WTC11 (cell line): ENCODE data around the gene ANKS3. TPM values are rescaled to one million over a fixed set of nuclear protein-coding genes. Genes with fewer than 3 reads are reported as not detected.

ENCODE experiments used
- ATAC-seq: fragments of 200-7000 bp; cut with Tn5 transposase; 2 replicates; pipeline ENCODE4 v1.10.0; 2021; ENCODE audit warnings: mild to moderate bottlenecking, moderate library complexity
- CTCF ChIA-PET: fragments of 300-600 bp; sonication (Branson Sonifier 250); formaldehyde crosslinking; loops from one replicate; lab custom pipeline; 2021; ENCODE audit warnings: antibody characterized with exemption; lab: Charles Lee
- POLR2A ChIA-PET: fragments of 350-600 bp; sonication (Branson Sonifier 250); formaldehyde crosslinking; loops from one replicate; lab custom pipeline; 2021; ENCODE audit warnings: antibody characterized with exemption; lab: Charles Lee
- DNase-seq: peaks from one replicate; pipeline ENCODE4 v3.0.0; 2021; ENCODE audit warnings: low spot score
- H3K27ac Mint-ChIP-seq: 2 replicates; pipeline ENCODE4 v1.8.0; 2021; ENCODE audit warnings: mixed read lengths
- H3K27me3 Mint-ChIP-seq: 2 replicates; pipeline ENCODE4 v1.8.0; 2021; ENCODE audit warnings: low read depth, mild to moderate bottlenecking, moderate library complexity, mixed read lengths
- H3K36me3 Mint-ChIP-seq: 2 replicates; pipeline ENCODE4 v1.8.0; 2021; ENCODE audit warnings: mixed read lengths
- H3K4me1 Mint-ChIP-seq: 2 replicates; pipeline ENCODE4 v1.8.0; 2022; ENCODE audit warnings: mixed read lengths
- H3K4me3 Mint-ChIP-seq: 2 replicates; pipeline ENCODE4 v1.8.0; 2021; ENCODE audit warnings: mild to moderate bottlenecking, moderate library complexity, mixed read lengths
- H3K9me3 Mint-ChIP-seq: 2 replicates; pipeline ENCODE4 v1.8.0; 2021; ENCODE audit warnings: mixed read lengths
- ELF4 ChIP-seq: sonication (generic); formaldehyde crosslinking; IDR thresholded peaks from 2 replicates; pipeline ENCODE4 v1.8.1; 2022; ENCODE audit warnings: low read depth, mild to moderate bottlenecking, moderate library complexity, missing genetic modification reagents
- EMX1 ChIP-seq: fragments of 250-450 bp; sonication (Bioruptor Pico); IDR thresholded peaks from 2 replicates; pipeline ENCODE4 v1.8.0; 2021; ENCODE audit warnings: mild to moderate bottlenecking
- ETV6 ChIP-seq: sonication (generic); formaldehyde crosslinking; IDR thresholded peaks from 2 replicates; pipeline ENCODE4 v1.8.1; 2022; ENCODE audit warnings: mild to moderate bottlenecking, missing genetic modification reagents
- GRHL2 ChIP-seq: fragments of 250-450 bp; sonication (Bioruptor Pico); IDR thresholded peaks from 2 replicates; pipeline ENCODE4 v1.8.0; 2022; ENCODE audit warnings: mild to moderate bottlenecking, moderate library complexity; ENCODE audit not compliant: insufficient replicate concordance, severe bottlenecking
- GTF2I ChIP-seq: fragments of 250-450 bp; sonication (Bioruptor Pico); conservative IDR thresholded peaks from 2 replicates; pipeline ENCODE4 v1.4.0; 2021; ENCODE audit warnings: mild to moderate bottlenecking
- IRF1 ChIP-seq: sonication (generic); formaldehyde crosslinking; IDR thresholded peaks from 2 replicates; pipeline ENCODE4 v1.8.0; 2023; ENCODE audit warnings: missing genetic modification reagents
- IRF2 ChIP-seq: sonication (generic); formaldehyde crosslinking; IDR thresholded peaks from 2 replicates; pipeline ENCODE4 v1.8.0; 2022; ENCODE audit warnings: low read depth, missing genetic modification reagents, borderline replicate concordance
- JUN ChIP-seq: sonication (generic); formaldehyde crosslinking; IDR thresholded peaks from 2 replicates; pipeline ENCODE4 v1.8.0; 2023; ENCODE audit warnings: mild to moderate bottlenecking, missing genetic modification reagents
- NFE2L1 ChIP-seq: sonication (generic); formaldehyde crosslinking; IDR thresholded peaks from 2 replicates; pipeline ENCODE4 v1.8.1; 2023; ENCODE audit warnings: missing genetic modification reagents
- NR3C1 ChIP-seq: sonication (generic); formaldehyde crosslinking; conservative IDR thresholded peaks from 2 replicates; pipeline ENCODE4 v1.8.1; 2023; ENCODE audit warnings: low read depth, mild to moderate bottlenecking, missing genetic modification reagents
- OVOL2 ChIP-seq: fragments of 250-450 bp; sonication (Bioruptor Pico); IDR thresholded peaks from 2 replicates; pipeline ENCODE4 v1.9.0; 2021; ENCODE audit warnings: mild to moderate bottlenecking, borderline replicate concordance
- PRDM15 ChIP-seq: sonication (generic); formaldehyde crosslinking; IDR thresholded peaks from 2 replicates; pipeline ENCODE4 v1.8.0; 2022; ENCODE audit warnings: missing genetic modification reagents
- PRRX2 ChIP-seq: fragments of 250-450 bp; sonication (Bioruptor Pico); IDR thresholded peaks from 2 replicates; pipeline ENCODE4 v1.8.0; 2021; ENCODE audit warnings: mild to moderate bottlenecking
- ZMAT4 ChIP-seq: fragments of 250-450 bp; sonication (Bioruptor Pico); IDR thresholded peaks from 2 replicates; pipeline ENCODE4 v1.9.0; 2021; ENCODE audit warnings: mild to moderate bottlenecking
- ZNF317 ChIP-seq: sonication (generic); formaldehyde crosslinking; IDR thresholded peaks from 2 replicates; pipeline ENCODE4 v1.8.1; 2023; ENCODE audit warnings: low read depth, mild to moderate bottlenecking, moderate library complexity, missing genetic modification reagents, borderline replicate concordance
- ZNF396 ChIP-seq: fragments of 250-450 bp; sonication (Bioruptor Pico); IDR thresholded peaks from 2 replicates; pipeline ENCODE4 v1.8.0; 2021; ENCODE audit warnings: mild to moderate bottlenecking, moderate library complexity, borderline replicate concordance
- ZNF512 ChIP-seq: sonication (generic); formaldehyde crosslinking; IDR thresholded peaks from 2 replicates; pipeline ENCODE4 v1.8.1; 2022; ENCODE audit warnings: missing genetic modification reagents, borderline replicate concordance
- total RNA-seq: library from RNA; stranded (reverse); gene quantifications from 3 replicates; pipeline ENCODE4 v1.2.3, GENCODE V29; 2021
- TF ChIP-seq, protein P1 (sequence below): sonication (generic); formaldehyde crosslinking; IDR thresholded peaks from 2 replicates; pipeline ENCODE4 v1.8.1; 2022; ENCODE audit warnings: mild to moderate bottlenecking, missing genetic modification reagents, moderate library complexity, borderline replicate concordance
- TF ChIP-seq, protein P2 (sequence below): sonication (generic); formaldehyde crosslinking; IDR thresholded peaks from 2 replicates; pipeline ENCODE4 v1.8.1; 2022; ENCODE audit warnings: mild to moderate bottlenecking, moderate library complexity, missing genetic modification reagents
- TF ChIP-seq, protein P3 (sequence below): sonication (generic); formaldehyde crosslinking; IDR thresholded peaks from 2 replicates; pipeline ENCODE4 v1.8.0; 2022; ENCODE audit warnings: mild to moderate bottlenecking, missing genetic modification reagents

Gene ANKS3
- total RNA-seq, 1 experiment from 2014 or later, result 35.6 TPM

DNA sequence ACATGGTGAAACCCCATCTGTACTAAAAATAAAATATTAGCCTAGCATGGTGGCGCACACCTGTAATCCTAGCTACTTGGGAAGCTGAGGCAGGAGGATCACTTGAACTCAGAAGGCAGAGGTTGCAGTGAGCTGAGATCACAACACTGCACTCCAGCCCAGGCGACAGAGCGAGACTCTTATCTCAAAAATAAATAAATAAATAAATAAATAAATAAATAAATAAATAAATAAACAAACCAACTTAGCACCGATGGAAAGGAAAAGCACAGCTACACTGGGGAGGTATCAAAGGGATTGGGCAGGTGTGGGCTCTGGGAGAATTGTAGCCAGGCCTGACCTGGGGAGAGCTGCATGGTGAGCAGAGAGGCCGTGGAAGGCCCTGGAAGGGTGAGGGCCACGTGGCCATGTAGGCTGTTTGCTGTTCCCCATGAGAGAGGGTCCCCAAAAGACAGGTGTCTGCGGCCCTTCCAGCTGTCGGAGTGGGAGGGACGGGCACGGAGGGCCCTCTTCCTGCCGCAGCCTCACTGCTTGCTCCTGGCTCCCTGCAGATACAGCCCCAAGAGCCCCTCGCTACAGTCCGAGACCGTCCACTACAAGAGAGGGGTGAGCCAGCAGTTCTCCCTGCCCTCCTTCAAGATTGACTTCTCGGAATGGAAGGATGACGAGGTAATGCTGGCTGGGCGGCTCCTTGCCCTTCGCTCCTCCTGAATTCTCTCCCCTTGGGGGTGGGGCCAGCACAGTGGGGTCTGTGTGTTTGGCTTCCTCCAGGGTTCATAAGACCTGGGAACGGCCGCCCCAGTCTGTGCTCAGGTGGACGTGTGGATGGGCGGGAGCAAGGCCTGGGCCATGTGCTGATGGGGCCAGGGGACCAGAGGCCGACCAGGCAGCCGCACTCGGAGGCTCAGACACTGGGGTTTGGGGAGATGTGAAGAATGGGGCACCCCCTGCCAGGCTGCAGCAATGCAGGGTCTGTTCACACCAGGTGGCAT lies 77.1 kb downstream of the ANKS3 start:
- no peak for TF ChIP-seq ZNF317 (CRISPR knock-in tag)
- no peak for TF ChIP-seq NR3C1
- TF ChIP-seq, protein P1, sequence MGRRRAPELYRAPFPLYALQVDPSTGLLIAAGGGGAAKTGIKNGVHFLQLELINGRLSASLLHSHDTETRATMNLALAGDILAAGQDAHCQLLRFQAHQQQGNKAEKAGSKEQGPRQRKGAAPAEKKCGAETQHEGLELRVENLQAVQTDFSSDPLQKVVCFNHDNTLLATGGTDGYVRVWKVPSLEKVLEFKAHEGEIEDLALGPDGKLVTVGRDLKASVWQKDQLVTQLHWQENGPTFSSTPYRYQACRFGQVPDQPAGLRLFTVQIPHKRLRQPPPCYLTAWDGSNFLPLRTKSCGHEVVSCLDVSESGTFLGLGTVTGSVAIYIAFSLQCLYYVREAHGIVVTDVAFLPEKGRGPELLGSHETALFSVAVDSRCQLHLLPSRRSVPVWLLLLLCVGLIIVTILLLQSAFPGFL (CRISPR knock-in tag), result no peak
- no peak for TF ChIP-seq ZNF512 (CRISPR knock-in tag)
- TF ChIP-seq ELF4 (CRISPR knock-in tag), result no peak
- TF ChIP-seq PRDM15 (CRISPR knock-in tag), result no peak
- no peak for TF ChIP-seq NFE2L1
- TF ChIP-seq PRRX2 (CRISPR knock-in tag), result no peak
- no peak for TF ChIP-seq IRF2 (CRISPR knock-in tag)
- H3K4me3 Mint-ChIP-seq, result no peak overlapping the region
- ATAC-seq (peak; percentile 29; the same call in 1 of the 2 replicates), DNase-seq (no peak)
- ChIA-PET CTCF (interaction anchor here (0.7 to 1.1 kb wide), 2 partner anchors 13 to 26 kb away, joined by 3 read pairs; no protein-coding TSS in a partner anchor), POLR2A (no interaction called here)
- no peak overlapping the region for H3K27ac Mint-ChIP-seq
- no peaks in the 10 kb centered on the region for H3K4me1 Mint-ChIP-seq
- H3K36me3 Mint-ChIP-seq, result peaks cover 19% of the 10 kb centered on the region; the same call in 1 of the 2 replicates
- no peaks in the 10 kb centered on the region for H3K9me3 Mint-ChIP-seq
- no peaks in the 10 kb centered on the region for H3K27me3 Mint-ChIP-seq

DNA sequence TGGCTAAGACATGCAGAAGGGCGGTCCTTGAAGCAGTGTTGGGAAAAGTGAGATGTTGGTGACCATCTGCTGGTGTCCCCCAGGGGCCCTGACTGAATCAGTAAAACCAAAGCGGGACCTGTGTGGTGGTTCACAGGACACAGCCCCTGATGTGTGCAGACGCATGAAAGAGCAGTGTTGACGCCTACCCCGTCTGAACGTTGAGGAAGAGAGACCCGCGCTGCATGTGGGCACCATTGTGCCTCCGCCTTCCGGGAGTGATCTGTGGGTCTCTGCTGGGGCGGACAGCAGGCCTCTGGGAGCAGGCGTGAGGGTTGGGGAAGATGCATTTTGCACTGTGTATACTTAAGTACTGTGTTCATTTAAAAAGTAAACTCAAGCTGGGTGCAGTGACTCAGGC lies 77.8 kb downstream of the ANKS3 start:
- ChIA-PET CTCF (interaction anchor here (0.7 to 1.1 kb wide), 2 partner anchors 14 to 27 kb away, joined by 3 read pairs; no protein-coding TSS in a partner anchor), POLR2A (no interaction called here)
- H3K27ac Mint-ChIP-seq, result no peak overlapping the region
- no peaks in the 10 kb centered on the region for H3K9me3 Mint-ChIP-seq
- H3K4me3 Mint-ChIP-seq, result no peak overlapping the region
- H3K4me1 Mint-ChIP-seq, result no peaks in the 10 kb centered on the region
- ATAC-seq (no peak), DNase-seq (no peak)
- H3K27me3 Mint-ChIP-seq, result no peaks in the 10 kb centered on the region
- H3K36me3 Mint-ChIP-seq, result peaks cover 19% of the 10 kb centered on the region; the same call in 1 of the 2 replicates
- TF ChIP-seq GTF2I (CRISPR knock-in tag), result no peak
- TF ChIP-seq GRHL2 (CRISPR knock-in tag), result no peak
- TF ChIP-seq OVOL2, result no peak
- TF ChIP-seq, protein P2, sequence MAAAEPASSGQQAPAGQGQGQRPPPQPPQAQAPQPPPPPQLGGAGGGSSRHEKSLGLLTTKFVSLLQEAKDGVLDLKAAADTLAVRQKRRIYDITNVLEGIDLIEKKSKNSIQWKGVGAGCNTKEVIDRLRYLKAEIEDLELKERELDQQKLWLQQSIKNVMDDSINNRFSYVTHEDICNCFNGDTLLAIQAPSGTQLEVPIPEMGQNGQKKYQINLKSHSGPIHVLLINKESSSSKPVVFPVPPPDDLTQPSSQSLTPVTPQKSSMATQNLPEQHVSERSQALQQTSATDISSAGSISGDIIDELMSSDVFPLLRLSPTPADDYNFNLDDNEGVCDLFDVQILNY (CRISPR knock-in tag), result no peak
- TF ChIP-seq ZNF512 (CRISPR knock-in tag), result no peak
- no peak for TF ChIP-seq JUN
- TF ChIP-seq EMX1, result no peak
- TF ChIP-seq NFE2L1, result no peak
- TF ChIP-seq ZNF396 (CRISPR knock-in tag), result no peak
- no peak for TF ChIP-seq IRF2 (CRISPR knock-in tag)
- TF ChIP-seq, protein P3, sequence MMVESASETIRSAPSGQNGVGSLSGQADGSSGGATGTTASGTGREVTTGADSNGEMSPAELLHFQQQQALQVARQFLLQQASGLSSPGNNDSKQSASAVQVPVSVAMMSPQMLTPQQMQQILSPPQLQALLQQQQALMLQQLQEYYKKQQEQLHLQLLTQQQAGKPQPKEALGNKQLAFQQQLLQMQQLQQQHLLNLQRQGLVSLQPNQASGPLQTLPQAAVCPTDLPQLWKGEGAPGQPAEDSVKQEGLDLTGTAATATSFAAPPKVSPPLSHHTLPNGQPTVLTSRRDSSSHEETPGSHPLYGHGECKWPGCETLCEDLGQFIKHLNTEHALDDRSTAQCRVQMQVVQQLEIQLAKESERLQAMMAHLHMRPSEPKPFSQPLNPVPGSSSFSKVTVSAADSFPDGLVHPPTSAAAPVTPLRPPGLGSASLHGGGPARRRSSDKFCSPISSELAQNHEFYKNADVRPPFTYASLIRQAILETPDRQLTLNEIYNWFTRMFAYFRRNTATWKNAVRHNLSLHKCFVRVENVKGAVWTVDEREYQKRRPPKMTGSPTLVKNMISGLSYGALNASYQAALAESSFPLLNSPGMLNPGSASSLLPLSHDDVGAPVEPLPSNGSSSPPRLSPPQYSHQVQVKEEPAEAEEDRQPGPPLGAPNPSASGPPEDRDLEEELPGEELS (CRISPR knock-in tag), result no peak
- TF ChIP-seq ZMAT4 (CRISPR knock-in tag), result no peak
- no peak for TF ChIP-seq IRF1 (CRISPR knock-in tag)
- no peak for TF ChIP-seq ETV6
